GM19452 (cell line): Measurements from ENCODE around the gene LTC4S.
A peak's percentile ranks its signal among the peaks of the same experiment; 100 is the strongest.

Source experiments
- ATAC-seq: cut with Tn5 transposase; IDR thresholded peaks from one replicate; pipeline ENCODE4 v1.9.1; 2021; ENCODE audit not compliant: unreplicated experiment

LTC4S gene

DNA sequence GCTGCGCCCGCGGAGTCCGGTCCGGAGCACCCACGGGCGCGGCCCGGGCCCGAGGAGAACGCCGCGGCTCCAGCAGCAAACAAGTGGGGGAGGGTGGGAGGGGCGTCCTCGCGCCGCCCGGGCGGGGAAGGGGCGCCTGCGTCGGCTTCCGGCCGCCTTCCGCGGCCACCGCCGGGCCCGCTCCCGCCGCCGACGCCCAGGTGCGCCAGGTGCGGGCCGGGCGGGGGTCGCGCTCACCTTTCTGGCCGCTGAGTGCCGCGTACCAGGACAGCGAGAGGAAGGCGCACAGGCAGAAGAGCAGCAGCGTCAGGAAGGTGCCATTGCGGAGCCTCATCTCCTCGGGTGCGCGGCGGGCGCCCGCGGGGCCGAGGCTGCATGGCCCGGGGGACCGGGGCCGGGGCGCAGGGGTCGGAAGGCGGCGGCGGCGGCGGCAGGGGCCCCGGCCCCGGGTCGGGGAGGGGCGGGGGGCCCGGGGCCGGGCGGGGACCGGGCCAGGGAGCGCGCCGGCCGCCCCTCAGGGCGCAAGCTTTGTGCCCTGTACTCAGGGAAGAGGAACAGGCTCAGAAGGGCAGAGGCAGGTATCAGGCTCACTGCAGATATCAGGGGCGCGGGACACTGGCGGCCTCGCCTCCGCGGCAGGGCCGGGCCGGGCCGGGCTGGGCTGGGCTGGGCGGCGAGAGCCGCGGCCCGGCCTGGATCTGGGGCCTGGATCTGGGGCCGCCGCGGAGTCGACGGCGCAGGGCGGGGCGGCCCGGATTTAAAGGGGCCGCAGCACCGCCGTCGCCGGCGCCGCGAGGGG, 12.7 kb downstream of the LTC4S start, which contains the start of gene MGAT4B:
Gene MGAT4B (minus strand): TSS at position 617 of the 799 bp plus-strand sequence. CDS start 283 bp downstream, at position 334.
- ATAC-seq: peak; percentile 71

DNA sequence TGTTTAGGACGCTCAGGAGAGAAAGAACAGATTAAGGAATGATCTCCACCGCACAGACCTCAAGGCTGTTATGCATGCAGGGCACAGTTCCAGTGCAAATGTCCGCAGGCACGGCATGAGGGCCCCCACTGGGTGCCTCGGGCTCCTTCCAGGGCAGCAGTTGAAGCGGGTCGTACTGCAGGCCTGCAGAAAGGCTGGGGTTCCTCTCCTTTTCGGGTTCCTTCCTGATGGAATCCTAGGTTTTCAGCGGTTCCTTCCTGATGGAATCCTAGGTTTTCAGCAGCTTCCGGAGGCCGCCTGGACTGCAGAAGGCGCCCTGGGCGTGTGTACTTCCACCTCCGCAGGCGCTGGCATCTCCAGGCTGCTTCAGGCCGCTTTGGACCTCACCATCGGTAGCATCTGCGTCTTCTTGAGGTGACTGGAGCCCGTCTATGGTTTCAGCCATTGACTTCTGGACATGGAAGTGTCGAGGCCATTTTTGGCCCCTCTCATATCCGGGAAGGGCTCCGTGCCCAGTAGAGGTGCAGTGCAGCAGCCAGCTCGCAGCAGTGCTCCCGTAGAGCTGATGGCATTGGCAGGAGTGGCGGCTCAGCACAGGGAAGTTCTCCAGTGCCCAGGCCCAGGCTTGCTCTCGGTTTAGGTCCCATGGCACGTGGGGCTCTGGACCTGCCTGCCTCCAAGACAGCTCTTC, 18.5 kb downstream of the LTC4S start:
- no peak for ATAC-seq

DNA sequence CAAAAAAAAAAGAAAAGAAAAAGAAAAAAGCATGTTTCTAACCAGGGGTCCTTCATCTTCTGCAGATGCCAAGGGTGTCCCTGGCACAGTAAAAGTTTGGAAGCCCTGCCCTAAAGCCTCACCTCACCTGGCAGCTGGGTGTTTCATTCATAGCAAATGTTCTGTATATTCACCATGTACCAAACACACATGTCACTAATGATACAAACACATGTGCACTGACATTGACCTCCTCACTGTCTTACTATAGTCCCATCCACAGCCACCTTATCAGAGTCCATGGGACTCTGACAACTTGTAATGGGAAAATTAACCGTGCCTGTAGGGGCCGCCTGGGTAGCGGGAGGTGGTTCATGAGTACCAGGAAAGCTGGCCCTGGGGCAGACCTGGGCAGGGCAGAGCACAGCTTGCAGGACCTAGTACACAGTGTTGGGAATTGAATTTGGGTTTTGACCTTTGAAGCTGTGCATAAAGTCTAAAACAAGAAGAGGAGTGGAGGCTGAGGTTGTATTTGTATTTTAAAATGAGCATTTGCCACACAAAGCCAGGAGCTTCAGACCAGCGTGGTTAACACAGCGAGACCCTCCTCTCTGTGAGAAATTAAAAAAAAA, 19.3 kb downstream of the LTC4S start:
- ATAC-seq: no peak

DNA sequence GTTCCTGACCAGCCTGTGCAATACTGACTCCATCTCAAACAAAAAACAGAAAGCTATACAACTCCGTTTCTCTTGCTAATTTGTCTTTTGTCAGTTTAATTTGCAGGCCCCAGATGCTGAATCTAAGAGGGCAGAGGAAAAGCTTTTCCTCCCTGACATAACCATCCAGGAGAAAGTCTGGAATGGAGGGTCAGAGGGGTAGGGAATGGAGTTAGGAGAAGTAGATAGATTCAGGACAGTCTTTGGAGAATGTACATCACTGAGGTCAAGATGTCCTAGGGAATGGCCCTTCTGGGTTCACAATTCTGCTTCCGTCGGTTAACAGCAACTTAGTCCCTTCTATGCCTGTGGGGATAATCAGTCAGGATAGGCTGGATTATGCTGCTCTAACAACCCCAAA, 20.3 kb downstream of the LTC4S start:
- no peak for ATAC-seq

DNA sequence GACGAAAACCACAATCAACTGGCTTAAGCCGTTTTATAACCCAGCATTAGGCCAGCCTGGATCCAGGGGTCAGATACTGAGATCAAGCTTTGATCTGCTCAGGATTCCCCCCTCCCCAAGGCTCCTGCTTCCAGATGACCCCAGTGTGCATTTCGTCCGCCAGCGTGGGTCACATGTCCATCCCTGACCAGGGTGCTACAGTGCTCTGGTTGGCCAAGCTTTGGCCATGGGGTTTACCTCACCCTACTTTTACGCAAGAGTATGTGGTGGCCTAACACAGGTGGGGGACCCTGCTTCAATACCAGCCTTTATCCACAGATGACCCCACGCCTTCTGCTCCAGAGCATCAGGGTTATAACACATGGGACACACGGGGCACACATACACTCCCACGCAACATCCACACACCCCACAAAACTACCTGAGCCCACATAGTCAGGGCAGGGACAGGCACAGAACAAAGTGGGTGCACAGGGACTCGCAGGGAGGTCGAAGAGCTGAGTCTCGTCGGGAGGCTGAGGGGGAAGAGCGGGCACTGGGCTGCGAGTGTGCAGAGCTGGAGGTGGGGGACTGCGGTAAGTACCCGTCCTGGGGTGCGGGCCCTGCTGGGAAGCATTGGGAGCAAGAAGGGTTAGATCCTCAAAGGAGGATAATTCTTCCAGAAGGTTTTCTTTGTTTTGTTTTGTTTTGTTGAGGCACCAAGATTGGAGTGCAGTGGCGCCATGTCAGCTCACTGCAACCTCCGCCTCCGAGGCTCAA, 21.9 kb downstream of the LTC4S start:
- ATAC-seq: no peak

DNA sequence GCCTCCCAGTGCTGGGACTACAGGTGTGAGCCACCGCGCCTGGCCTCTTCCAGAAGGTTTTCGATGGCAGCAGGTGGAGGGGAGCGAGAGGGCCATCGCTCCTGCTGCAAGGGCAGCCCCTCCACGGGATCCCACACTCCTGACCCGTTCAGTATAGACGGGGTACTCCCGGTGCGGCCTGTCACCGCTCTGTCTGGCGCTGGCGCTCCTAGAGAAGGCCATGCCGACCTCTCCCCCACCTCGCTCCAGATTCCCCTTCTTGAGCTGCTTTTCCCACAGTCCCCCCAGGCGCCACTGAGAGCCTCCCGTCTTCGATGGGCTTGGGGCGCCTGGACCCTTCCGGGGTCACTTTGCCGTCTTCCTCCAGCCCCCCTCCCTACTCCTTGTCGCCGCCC, 22.6 kb downstream of the LTC4S start:
- ATAC-seq: no peak

DNA sequence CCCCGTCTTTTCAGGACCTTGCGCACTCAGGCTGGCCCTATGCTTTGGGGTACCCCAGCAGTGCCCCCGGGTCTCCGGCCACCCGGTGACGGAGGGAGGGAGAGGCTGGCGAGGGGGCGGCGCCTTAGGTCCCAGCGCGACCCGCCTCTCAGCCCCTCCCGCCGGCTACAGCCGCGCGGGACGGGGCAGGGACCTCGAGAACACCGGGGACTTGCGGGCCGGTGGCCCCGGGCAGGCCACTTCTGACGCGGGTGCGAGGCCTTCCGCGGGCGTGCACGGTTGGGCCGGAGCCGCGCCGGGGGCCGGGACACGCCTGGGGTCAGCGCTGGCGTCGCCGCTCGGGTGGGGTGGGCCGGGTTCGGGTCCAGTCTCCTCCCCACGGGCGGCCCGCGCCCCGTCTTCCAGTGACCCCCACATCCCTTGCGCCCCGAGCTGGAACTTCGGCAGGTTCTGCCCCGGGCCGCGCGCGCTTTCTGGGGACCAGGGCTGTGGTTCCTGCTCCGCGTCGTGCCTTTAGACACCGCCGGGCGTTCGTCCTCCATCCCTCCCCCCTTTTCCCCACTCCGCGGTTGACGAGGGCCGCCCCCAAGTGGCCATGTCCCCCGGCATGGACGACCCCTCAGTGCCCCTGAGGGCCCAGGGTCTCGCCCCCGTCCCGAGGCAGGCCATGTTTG, 23.1 kb downstream of the LTC4S start:
- ATAC-seq: no peak

DNA sequence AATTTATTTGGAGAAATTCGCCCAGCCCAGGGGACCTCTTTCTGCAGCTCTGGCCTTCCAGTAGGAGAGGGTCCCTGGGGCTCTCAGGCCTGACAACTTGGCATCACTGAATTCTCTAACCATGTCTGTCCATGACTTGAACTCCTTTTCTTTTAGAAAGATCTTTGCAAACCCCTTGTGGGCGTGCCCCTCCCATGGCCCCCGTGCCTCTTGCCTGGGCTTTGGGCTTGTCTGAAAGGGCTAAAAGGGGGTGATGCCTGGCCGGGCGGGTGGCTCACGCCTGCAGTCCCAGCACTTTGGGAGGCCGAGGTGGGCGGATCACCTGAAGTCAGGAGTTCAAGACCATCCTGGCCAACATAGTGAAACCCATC, 23.7 kb downstream of the LTC4S start:
- no peak for ATAC-seq

DNA sequence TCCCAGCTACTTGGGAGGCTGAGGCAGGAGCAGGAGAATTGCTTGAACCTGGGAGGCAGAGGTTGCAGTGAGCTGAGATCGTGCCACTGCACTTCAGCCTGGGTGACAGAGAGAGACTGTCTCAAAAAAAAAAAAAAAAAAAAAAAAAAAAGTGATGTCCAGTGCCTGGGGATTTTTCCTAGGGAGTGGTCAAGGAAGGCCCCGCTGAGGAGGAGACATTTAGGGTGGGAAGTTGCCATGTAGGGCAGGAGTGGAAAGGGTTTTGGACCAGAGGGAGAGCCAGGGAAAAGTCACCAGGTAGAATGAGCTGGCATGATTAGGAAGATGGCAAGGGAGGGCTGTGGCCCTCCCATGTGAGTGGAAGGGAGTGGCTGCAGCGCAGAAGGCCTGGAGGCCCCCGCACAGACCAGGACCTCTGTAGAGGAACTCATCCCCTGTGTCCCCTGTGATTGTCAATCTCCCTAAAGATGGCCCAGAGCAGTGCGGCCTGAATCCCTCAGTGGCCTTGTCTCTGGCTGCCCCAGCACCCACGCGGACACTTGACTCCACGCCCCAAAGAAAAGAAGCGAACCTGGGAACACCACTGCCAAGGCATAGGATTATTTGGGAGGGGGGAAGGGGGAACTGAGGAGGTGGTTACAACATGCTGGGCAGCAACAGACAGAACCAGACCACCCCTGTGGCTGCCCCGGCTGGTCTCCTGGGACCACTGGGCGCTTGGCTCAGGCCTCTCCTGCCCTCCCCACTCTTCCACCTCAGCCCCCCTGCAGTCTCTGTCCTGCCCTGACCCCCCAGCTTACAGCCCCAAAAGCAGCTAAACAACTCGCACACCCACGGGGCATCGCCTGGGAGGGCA, 24.3 kb downstream of the LTC4S start:
- ATAC-seq: no peak

DNA sequence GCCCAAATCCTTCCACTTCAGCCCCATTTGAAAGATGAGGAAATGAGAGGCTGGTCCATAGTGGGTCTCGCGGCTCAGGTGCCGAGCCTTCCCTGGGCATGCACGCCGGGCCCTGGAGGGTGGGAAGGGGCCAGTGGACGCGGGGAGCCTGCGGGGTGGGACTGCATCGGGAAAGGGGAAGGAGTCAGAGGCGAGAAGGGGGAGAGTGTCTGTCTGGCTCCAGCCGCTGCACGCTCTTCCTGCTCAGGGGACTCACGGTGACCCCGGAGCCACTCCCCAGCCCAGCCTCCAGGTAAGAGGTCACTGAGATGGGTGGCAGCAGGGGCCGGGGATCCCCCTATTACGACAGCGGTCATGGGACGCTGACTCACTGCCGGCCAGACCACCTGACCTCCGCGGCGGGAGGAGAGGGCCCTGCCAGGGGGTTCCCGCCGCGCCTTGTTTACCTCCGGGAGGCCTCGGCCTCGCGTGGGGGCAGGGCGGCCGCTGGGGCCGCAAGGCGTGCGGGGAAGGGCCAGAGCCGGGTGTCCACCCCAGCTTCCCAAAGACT, 25.0 kb downstream of the LTC4S start:
- ATAC-seq: peak; percentile 58

DNA sequence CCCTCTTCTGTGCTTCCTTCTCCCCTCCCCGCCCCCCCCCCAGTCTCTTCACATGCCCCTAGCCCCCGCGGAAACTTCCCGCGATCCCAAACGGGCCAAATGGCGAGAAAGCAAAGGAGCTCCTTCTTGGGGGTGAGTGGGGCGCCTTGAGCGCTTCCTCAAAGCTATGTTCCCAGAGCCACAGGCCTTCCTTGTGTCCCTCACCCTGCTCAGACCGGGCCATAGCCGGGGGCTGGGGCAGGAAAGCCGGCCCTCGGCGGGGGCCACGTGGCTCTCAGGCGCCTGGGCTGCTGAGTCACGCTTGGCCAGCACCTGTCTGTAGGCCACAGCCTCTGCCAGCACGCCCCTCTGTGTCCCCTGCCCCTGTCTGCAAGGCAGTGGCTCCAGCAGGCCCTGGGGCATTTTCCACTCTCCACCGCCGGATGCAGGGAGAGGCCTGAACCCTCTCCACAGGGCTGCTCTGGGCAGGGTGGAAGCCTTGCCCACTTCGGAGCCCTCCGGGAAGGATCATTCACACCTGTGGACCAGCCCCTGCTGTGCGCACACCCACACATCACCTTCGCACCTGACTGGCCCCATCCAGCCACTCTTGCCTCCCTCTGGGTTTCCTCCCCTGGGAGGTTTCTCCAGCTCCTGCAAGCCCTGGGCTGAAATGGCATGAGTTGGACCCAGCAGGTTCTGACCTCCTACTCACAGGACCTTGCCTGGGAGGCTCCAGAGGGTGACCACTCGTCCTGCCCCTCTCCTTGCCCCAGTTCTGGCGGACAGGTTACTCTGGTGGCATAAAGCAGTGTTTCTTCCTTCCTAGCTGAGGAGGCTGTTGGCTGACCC, 25.7 kb downstream of the LTC4S start:
- ATAC-seq: peak; percentile 18

DNA sequence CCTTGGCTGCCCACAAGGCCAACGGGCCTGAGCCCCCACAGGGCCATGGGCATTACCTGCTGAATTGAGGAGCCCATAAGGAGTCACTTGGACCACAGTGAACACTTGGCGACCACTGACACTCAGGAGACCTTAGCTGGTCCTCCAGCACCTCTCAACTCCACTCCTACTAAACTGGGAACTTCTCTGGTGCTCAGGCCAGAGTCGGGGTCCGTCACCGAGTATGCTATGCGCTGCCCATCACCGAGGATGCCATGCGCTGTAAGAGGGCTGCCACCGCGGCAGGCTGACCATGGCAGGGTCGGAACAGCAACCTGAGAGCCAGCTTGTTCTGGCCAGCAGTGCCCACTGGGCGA, 26.3 kb downstream of the LTC4S start:
- ATAC-seq: no peak

DNA sequence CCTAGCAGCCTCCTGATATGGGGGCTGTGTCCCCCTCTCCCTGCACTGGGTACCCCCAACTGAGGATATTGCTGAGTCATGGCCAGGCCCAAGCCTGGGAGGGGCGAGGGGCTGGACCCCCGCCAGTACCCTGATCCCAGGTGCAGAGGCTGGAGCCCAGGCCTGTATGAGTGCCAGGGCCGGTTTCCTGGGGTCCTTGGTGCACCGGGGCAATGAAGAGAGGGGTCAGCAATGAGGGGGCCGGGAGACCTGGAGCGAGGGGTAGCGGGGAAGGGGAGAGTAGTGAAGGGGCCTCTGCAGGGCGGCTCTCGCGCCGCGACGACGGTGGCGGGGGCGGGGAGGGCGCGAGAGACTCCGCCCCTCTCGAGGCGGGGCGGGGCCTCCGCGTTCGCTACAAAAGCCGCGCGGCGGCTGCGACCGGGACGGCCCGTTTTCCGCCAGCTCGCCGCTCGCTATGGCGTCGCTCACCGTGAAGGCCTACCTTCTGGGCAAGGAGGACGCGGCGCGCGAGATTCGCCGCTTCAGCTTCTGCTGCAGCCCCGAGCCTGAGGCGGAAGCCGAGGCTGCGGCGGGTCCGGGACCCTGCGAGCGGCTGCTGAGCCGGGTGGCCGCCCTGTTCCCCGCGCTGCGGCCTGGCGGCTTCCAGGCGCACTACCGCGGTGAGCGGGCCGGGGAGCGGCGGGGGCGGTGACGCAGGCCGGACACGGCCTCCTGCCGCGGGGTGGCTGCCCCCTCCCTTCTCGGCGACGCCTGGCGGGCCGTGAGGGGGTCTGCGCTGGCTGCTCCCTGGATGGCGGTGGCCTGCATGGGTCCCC, 26.9 kb downstream of the LTC4S start, which contains the start of gene SQSTM1:
Gene SQSTM1 (plus strand): TSS at position 423 of the 815 bp plus-strand sequence. CDS start 32 bp downstream, at position 455.
- ATAC-seq: peak; percentile 41

DNA sequence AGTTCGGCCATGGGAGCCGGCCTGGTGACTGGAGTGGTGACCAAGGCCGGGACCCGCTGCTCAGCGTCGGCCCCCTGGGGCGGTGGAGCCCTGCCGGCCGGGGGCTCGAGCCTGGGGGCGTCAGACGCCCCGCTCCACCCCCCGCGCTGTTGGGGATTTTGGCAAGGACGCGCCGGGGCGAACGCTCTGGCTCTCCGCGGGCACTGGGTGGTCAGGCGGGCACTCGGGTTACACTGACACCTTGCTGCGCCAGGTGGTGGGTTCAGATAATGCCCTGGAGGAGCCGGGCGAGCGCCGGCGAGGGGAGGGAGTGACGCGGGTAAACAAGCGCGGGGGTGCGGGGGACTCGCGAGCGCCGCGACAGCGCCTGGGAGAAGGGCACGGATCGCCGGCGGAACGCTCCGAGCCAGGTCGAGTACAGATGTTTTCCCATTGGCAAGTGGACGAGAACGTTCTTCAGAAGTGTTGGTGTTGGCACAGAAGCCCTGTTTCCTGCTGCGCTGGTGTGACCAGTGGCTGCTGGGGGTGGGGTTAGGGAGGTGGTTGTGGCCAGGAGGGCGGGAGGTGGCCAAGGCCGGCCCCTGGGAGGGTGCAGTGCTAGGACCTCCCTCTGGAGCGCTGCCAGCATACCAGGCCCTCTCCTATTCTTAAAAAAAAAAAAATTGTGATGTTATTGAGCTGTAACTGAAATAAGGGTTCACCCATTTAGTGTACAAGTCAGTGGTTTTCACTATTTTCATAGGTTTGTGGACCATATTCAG, 27.7 kb downstream of the LTC4S start:
- peak; percentile 38 for ATAC-seq

DNA sequence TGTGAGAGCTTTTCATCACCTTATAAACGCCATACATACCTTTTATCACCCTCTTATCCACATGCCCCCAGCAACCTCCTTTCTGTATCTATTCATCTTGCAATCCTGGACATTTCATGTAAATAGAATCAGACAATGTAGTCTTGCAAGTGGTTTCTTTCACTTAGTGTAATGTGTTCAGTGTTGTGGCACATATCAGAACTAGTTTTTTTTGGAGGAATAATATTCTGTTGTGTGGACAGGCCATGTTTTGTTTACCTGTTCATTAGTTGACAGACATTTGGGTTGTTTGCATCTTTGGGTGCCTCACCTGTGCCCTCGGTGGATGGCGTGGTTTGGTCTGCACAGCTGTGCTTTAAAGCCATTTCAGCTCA, 28.3 kb downstream of the LTC4S start:
- ATAC-seq: no peak

DNA sequence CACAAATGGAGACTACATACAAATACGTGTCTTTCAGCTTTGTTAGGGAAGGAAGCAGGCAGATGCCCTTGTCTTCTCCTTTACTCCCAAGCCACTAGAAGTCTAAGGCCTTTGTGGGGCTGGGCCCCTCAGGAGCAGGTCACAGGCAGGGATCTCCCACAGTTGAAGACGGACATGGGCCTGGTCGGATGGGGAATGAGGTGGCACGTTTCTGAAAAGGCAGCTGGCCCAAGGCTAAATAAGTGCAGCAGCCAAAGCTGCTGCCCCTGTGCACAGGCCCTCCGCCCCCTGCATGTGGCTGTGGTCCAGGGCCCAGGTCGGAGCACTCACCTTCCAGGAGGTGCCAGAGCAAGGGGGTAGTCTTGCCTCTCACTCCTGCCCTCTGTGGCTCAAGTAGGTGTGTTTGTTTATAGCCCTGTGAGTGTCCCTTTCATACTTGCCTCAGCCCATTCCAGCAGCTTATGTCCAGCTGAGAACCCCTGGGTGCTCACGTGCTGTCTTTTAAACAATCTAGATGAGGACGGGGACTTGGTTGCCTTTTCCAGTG, 28.7 kb downstream of the LTC4S start:
- ATAC-seq: no peak
